Osteoblast (primary cell): Measurements from ENCODE around the gene MARCHF11. TPM values are rescaled to one million over a fixed set of nuclear protein-coding genes. Genes with fewer than 3 reads are reported as not detected.
A peak's percentile ranks its signal among the peaks of the same experiment; 100 is the strongest.

Experiments used
- DNase-seq: peaks from one replicate; pipeline ENCODE4 v3.0.0; 2011; ENCODE audit warnings: low spot score, mixed read lengths; ENCODE audit not compliant: insufficient read length; ENCODE audit errors: missing footprints
- H2AFZ ChIP-seq: 2 replicates; pipeline ENCODE4 v1.6.0; 2011; ENCODE audit warnings: mild to moderate bottlenecking, low read length
- H3K27ac ChIP-seq: 2 replicates; pipeline ENCODE4 v1.5.1; 2011; ENCODE audit warnings: mild to moderate bottlenecking, low read depth, low read length, moderate library complexity
- H3K27me3 ChIP-seq: 2 replicates; pipeline ENCODE4 v1.6.0; 2012; ENCODE audit warnings: mild to moderate bottlenecking, control low read depth, inconsistent platforms, low read length, moderate library complexity; ENCODE audit not compliant: insufficient read depth
- H3K36me3 ChIP-seq: 2 replicates; pipeline ENCODE4 v1.5.1; 2011; ENCODE audit warnings: mild to moderate bottlenecking, low read length, control low read depth, moderate library complexity; ENCODE audit not compliant: insufficient read depth
- H3K4me1 ChIP-seq: 2 replicates; pipeline ENCODE4 v1.5.1; 2011; ENCODE audit warnings: mild to moderate bottlenecking, low read length, control low read depth, moderate library complexity; ENCODE audit not compliant: insufficient read depth
- H3K4me2 ChIP-seq: 2 replicates; pipeline ENCODE4 v1.6.0; 2011; ENCODE audit warnings: mild to moderate bottlenecking, low read length; ENCODE audit not compliant: insufficient read depth
- H3K4me3 ChIP-seq: fragments of 200-600 bp; sonication (generic); 3 replicates; pipeline ENCODE4 v1.5.1; 2012; ENCODE audit warnings: mild to moderate bottlenecking, low read length, inconsistent platforms; ENCODE audit not compliant: insufficient read depth
- H3K79me2 ChIP-seq: 2 replicates; pipeline ENCODE4 v1.6.0; 2012; ENCODE audit warnings: mild to moderate bottlenecking, low read length, control low read depth, inconsistent platforms; ENCODE audit not compliant: insufficient read depth
- H3K9me3 ChIP-seq: 2 replicates; pipeline ENCODE4 v1.5.1; 2011; ENCODE audit warnings: low read depth, low read length, control low read depth
- H4K20me1 ChIP-seq: 2 replicates; pipeline ENCODE4 v1.6.0; 2012; ENCODE audit warnings: mild to moderate bottlenecking, low read length, control low read depth; ENCODE audit not compliant: insufficient read depth
- CTCF ChIP-seq: IDR thresholded peaks from 2 replicates; pipeline ENCODE4 v1.5.1; 2011; ENCODE audit warnings: mild to moderate bottlenecking, low read depth, low read length, moderate library complexity; ENCODE audit errors: extremely low read depth
- total RNA-seq: library from RNA; depleted of rRNA; stranded (reverse); fragments of >200 nt; gene quantifications from 2 replicates; pipeline ENCODE4 v1.2.3, GENCODE V29; 2012

The MARCHF11 gene
- total RNA-seq, 1 donor, result not detected

DNA sequence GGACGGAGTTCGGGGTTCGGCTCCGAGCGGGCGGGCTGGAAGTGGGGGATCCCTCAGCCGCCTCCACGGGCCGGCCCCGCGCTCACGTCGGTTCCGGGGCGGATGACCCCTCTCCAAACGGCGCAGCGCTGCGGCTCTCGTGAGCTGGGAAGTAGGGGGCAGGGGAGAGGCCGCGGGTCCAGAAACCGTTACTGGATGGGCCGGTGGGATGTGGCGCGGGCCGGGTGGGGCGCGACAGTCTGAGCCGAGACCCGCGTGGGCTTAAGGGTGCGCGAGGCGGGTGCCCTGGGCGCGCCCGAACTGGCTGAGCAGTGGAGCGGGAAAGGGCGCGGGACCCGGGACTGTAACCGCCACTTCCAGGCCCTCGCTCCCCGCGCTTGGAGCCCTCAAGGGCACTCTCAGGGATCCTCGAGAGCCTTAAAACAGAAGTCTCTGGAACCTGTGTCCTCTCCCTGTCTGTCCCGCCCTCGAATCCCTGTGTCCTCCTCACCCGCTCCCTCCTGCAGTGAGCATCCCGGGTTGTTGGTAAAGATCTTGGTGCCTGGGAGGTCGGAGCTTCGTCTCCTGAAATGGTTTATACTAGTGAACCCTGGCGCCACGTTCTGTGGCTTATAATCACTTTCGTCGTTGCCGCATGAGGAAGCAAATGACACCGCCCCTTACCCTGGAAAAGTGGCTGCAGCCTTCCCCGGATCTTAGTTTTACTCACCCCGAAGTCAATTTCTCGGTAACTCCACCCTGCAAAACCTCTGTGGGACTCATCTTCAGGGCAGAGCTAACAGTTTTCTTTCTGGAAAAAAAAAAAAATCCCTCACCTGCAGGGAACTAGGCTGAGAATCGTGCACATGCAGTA, 571 bp upstream of the MARCHF11 start:
- Histone ChIP-seq H3K4me3 (no peak overlapping the region), H4K20me1 (no peaks in the 10 kb centered on the region), H3K4me2 (no peak overlapping the region), H3K79me2 (no peaks in the 10 kb centered on the region), H2AFZ (no peak overlapping the region), H3K27me3 (peaks cover 21% of the 10 kb centered on the region), H3K36me3 (no peaks in the 10 kb centered on the region), H3K27ac (no peak overlapping the region), H3K9me3 (no peaks in the 10 kb centered on the region), H3K4me1 (no peaks in the 10 kb centered on the region)
- no peak for TF ChIP-seq CTCF
- DNase-seq, result no peak

DNA sequence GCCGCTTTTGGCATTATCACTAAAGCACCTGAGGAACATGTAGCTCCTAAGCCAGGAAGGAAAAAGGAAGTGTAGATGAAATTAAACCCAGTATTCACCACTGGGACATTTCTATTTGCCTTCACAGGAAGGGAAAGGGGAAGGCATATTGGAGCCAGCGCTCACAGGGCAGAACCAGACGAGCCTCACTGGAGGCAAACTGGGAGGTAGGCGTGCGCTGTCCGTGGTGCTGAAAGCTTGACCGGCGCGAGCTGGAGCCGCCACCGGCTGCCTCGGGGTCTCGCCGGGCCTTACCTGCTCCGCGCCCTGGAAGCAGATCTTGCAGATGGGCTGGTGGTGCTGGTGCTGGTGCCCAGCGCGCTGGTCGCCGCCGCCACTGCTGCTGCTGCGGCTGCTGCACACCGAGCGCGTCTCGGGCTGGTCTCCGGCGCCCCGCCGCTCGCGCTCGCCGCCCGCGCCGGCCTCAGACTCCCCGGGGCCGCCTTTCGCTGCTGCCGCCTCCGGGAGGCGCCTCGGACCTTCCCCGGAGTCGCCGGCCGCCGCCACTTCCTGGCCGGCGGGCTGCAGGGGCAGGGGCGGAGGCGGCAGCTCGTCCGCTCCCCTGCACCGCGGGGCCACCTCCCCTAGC, 732 bp downstream of the MARCHF11 start:
- Histone ChIP-seq H4K20me1 (no peaks in the 10 kb centered on the region), H3K79me2 (no peaks in the 10 kb centered on the region), H3K27ac (no peak overlapping the region), H3K9me3 (no peaks in the 10 kb centered on the region), H3K4me2 (peak overlapping the region; percentile 32), H3K27me3 (peaks cover 21% of the 10 kb centered on the region), H3K36me3 (no peaks in the 10 kb centered on the region), H2AFZ (no peak overlapping the region), H3K4me3 (no peak overlapping the region), H3K4me1 (no peaks in the 10 kb centered on the region)
- TF ChIP-seq CTCF, result no peak
- peak; percentile 90 for DNase-seq

DNA sequence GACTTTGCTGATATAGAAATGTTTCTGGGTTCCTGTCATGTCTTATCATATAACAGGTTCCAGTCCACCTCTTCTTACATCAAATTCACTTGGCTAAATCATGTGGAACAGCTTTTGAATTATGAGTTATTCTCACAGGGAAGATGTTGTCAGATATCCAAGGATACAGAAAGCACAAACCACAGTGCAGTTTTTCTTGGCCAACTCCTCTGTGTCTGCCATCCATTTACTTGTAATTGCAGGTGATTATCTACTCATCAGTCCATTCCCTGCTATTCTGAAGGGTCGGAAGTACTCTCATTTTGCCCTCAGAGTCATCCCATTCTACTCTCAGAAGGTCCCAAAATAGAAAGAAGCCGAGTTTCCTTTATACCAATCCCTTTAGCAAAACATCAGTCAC, 10.0 kb downstream of the MARCHF11 start:
- Histone ChIP-seq H3K4me1 (no peaks in the 10 kb centered on the region), H3K27ac (no peak overlapping the region), H3K27me3 (no peaks in the 10 kb centered on the region), H4K20me1 (no peaks in the 10 kb centered on the region), H3K36me3 (no peaks in the 10 kb centered on the region), H3K4me3 (no peak overlapping the region), H3K9me3 (no peaks in the 10 kb centered on the region), H2AFZ (no peak overlapping the region), H3K79me2 (no peaks in the 10 kb centered on the region), H3K4me2 (no peak overlapping the region)
- no peak for DNase-seq
- TF ChIP-seq CTCF, result no peak

DNA sequence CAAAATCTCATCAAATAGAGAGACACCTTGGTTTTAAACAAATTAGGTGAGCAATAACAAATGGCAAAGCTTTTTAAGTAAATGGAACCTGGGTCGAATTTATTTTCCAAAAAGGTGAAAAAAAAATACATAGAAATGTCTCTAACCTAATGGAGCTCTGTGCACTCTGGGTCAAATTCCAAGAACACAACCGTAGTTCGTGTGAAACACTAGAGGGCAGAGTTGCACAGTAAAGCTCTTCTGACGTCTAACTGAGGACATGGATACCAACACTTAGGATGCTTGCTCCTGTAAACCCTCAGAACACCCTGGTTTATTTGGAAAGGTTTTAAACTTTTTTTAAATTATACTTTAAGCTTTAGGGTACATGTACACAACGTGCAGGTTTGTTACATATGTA, 18.9 kb downstream of the MARCHF11 start:
- H3K36me3 ChIP-seq, result no peaks in the 10 kb centered on the region
- DNase-seq, result no peak

More for the DNA sequence above, 18.9 kb downstream of the MARCHF11 start:
- Histone ChIP-seq H3K4me1 (no peaks in the 10 kb centered on the region), H3K27ac (no peak overlapping the region), H4K20me1 (no peaks in the 10 kb centered on the region), H3K4me2 (no peak overlapping the region), H3K79me2 (no peaks in the 10 kb centered on the region), H3K4me3 (no peak overlapping the region), H2AFZ (no peak overlapping the region), H3K27me3 (no peaks in the 10 kb centered on the region), H3K9me3 (no peaks in the 10 kb centered on the region)
- peak; percentile 68 for TF ChIP-seq CTCF
